HG02678 (cell line): Measurements from ENCODE around the gene SEL1L2.

Experiments
- ATAC-seq: cut with Tn5 transposase; IDR thresholded peaks from one replicate; pipeline ENCODE4 v1.9.1; 2021; ENCODE audit warnings: mild to moderate bottlenecking, moderate library complexity; ENCODE audit not compliant: unreplicated experiment

The SEL1L2 gene

GRCh38 chr20:13873831-13874230, 116.6 kb downstream of the SEL1L2 start:
- ATAC-seq = no peak

GRCh38 chr20:13870170-13870748, 120.2 kb downstream of the SEL1L2 start:
- no peak for ATAC-seq

DNA sequence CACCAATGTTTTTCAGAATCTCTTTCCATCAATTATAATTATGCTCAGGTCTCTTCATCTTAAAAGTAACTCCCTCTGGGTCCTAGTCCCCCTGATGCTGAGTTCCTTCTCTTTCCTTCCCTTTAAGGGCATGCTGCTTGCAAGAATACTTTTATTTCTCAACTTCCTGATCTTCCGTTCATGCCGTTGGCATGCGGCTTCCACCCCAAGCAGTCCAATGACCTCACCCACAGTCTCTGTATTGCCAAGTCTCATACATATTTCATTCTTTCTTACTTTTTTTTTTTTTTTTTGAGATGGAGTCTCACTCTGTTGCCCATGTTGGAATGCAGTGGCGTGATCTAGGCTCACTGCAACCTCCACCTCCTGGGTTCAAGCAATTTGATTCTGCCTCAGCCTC, 122.1 kb downstream of the SEL1L2 start:
- no peak for ATAC-seq

DNA sequence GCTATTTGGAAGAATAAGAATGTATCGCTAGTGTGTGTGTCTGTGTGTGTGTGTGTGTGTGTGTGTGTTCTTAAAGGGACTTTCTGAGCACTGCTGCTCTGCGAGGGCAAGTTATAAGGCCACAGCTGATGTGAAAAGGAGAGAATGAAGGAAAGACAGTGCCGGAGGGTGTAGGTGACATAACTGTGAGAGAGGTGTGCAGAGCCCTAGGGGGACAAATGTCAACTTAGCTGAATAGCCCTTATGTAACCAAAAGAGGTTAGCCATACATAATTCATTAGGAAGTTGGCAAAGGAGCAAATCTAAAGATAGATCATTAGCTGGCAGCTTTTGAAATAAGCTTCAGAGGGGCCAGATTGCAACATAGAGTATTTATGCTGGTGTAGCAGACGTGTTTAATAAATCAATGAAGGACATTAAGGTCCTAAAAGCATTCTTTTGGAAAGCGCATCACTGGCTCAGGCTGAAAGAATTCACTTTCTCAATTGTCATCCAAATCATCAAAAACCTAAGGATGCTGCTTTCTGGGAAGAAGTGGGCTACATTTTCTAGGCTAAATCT, 124.5 kb downstream of the SEL1L2 start:
- ATAC-seq = no peak

DNA sequence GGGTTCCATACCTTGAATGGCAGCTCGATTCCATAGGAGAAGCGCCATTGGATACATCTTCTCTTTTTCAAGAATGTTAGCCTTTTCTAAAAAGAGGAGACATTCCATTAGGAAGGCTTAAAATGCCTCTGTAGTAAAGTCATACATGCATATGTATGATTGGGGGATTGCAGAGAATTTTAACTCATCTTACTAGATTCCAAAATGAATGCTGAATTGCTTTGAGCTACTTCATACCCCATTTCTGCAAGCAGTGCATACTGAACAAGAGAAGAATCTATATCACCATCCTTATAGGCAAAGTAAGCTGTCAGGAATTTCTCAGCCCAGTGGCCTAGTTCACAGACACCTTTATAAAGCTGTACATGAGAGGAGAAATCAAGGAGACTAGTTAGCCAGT, 125.3 kb downstream of the SEL1L2 start:
- no peak for ATAC-seq

GRCh38 chr20:13863244-13863643, 127.2 kb downstream of the SEL1L2 start:
- ATAC-seq = no peak

DNA sequence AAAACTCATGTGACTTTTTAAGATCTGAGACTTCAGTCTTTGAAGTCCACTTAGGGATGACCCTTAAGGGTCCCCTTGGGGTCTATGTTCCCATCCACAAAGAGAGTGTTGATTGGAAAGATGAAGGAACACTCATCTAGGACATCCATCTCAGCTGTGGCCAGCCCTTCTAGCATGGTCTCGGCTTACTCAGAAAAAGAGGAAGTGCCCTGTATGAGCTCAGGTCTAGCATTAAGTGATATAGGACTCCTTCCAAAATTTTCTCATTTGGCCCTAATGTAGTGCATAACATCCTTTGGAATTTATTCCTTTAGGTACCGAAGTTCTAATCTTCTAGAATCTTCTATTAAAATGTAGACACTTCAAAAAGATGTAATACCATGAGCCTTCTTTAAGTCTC, 128.2 kb downstream of the SEL1L2 start:
- no peak for ATAC-seq

- ATAC-seq = no peak
These were observed 131.5 kb downstream of the SEL1L2 start for GRCh38 chr20:13858871-13859270.

- ATAC-seq = no peak
These were observed 132.0 kb downstream of the SEL1L2 start for GRCh38 chr20:13858439-13858838.

GRCh38 chr20:13857961-13858360, 132.5 kb downstream of the SEL1L2 start:
- ATAC-seq = no peak

GRCh38 chr20:13857304-13857703, 133.1 kb downstream of the SEL1L2 start:
- no peak for ATAC-seq

DNA sequence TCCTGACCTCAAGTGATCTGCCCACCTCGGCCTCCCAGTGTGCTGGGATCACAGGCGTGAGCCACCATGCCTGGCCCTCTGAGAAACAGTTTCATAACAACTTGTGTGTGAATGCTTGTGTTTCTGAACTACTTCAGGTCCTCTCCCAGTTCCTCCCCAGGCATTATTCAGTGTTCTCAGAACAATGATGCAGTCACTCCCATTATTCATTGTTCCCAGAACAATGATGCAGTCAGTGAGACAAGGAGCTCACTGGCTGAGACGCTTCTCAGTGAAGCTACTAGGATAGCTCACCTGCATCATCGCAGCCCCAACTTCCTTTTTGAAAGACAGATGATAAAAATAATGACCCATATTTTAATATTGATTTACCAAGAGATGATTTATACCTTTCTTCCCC, 134.1 kb downstream of the SEL1L2 start:
- ATAC-seq = no peak

GRCh38 chr20:13855613-13856012, 134.8 kb downstream of the SEL1L2 start:
- no peak for ATAC-seq

- ATAC-seq = no peak
These were observed 138.1 kb downstream of the SEL1L2 start for GRCh38 chr20:13852306-13852705.

- no peak for ATAC-seq
These were observed 139.1 kb downstream of the SEL1L2 start for GRCh38 chr20:13851279-13851678.

DNA sequence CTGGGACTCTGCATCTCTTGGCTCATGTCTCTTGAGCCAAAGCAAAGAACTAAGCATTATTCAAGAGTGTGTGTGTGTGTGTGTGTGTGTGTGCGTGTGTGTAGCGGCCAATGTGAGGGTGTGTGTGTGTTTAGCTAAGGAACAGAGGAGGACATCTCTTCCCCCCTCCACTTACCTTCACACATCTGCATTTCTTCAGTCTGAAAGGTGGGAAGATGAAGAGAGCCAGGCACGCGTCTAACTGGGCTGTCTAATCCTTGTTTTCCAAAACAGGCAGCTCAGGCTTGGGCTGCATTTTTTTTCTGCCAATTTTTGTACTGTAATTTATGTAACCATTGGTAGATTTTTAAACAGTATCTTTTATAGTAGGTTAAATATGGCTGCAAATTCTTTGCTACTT, 146.1 kb downstream of the SEL1L2 start:
- no peak for ATAC-seq

- ATAC-seq = no peak
These were observed 149.2 kb downstream of the SEL1L2 start for GRCh38 chr20:13841206-13841605.

DNA sequence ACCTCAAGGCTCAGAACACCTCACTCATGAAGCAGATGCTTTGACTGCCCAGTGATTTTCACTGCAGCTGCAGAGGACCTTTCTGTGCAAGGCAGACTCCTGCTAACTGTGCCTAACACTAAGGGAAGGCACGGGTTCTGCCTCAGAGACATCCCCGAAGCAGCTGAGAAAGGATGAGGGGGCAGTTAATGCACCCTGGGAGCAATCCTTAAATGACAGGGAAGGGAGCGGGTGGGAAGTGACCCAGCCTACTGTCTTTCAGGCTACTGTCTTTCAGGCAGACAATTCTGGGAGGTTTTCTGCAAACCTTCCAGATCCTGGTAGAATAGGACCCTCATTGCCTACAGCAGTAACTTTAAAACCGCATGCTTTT, 150.3 kb downstream of the SEL1L2 start:
- ATAC-seq = no peak

- ATAC-seq = no peak
These were observed 150.9 kb downstream of the SEL1L2 start for GRCh38 chr20:13839421-13840092.

DNA sequence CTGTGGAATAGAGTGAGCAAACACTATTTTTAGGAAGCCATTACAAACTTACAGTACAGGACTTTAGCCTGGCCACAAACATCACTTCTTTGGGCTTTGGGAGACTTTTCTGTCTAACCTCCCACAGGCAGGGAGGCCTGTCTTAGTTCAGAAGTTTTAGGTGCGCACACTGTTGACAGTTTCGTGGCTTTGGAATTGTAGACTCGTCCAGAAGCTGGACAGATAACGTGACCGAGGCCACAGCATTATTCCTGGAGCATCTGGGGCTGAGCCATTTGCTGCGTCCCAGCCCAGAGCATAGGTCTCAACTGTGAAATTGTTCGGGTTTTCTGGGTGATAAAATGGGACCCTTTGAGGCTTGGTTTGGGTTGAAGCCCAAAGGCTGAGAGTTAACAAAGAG, 151.8 kb downstream of the SEL1L2 start:
- no peak for ATAC-seq

GRCh38 chr20:13831476-13831875, 158.9 kb downstream of the SEL1L2 start:
- ATAC-seq = no peak

DNA sequence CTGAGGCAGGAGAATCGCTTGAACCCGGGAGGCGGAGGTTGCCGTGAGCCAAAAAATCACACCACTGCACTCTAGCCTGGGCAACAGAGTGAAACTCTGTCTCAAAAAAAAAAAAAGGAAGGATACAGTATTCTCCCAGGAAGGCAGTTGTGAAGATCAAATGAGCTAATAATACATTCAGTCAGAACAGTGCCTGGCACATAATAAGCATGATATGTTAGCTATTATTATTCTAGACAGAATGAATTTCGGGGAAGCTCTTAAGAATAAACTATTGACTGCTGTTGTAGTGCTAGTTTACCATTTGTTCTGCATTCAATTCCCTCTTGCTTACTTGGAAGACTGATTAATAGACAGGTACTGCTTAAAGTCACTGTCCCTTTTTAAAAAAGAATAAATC, 164.9 kb downstream of the SEL1L2 start:
- no peak for ATAC-seq

DNA sequence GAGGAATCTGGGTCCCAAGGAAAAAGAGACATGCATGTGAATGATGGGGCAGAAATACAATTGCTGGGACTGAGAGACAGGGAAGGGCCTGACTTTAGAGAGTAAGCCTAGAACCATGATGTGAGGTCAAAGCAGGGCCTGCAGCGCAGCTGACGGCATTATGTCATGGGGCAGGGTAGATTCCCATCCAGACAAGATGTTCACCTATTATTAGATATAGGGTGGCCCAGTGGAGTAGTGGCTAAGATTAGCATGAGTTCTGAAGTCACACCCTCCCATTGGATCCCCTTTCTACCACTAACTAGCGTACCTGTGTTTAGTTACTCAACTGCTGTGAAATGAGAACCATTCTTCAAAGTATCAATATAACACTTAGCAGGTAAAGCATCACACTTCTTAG, 166.0 kb downstream of the SEL1L2 start:
- ATAC-seq = no peak
